GM23338 (cell line): Measurements from ENCODE around the gene NUBPL.

Experiments used
- CREB1 ChIP-seq: fragments of 250-450 bp; sonication (Bioruptor Pico); IDR thresholded peaks from 2 replicates; pipeline ENCODE4 v1.5.0; 2020; ENCODE audit warnings: low read depth, mild to moderate bottlenecking, moderate library complexity
- EZH2 ChIP-seq: fragments of 200-600 bp; sonication (generic); IDR thresholded peaks from one replicate; pipeline ENCODE4 v1.8.0; 2017; ENCODE audit warnings: antibody characterized with exemption, mild to moderate bottlenecking, low read depth; ENCODE audit not compliant: unreplicated experiment
- EZH2phosphoT487 ChIP-seq: fragments of 200-600 bp; sonication (generic); IDR thresholded peaks from one replicate; pipeline ENCODE4 v1.8.1; 2018; ENCODE audit warnings: antibody characterized with exemption; ENCODE audit not compliant: unreplicated experiment
- POLR2AphosphoS5 ChIP-seq: IDR thresholded peaks from 2 replicates; pipeline ENCODE4 v1.6.1; 2016; ENCODE audit warnings: antibody characterized with exemption, low read depth
- TF ChIP-seq, protein P1 (sequence below): IDR thresholded peaks from one replicate; pipeline ENCODE4 v1.6.1; 2018; ENCODE audit warnings: antibody characterized with exemption; ENCODE audit not compliant: unreplicated experiment
- TF ChIP-seq, protein P2 (sequence below), 2 experiments: fragments of 200-600 bp in 1 of 2; sonication (generic) in 1 of 2; conservative IDR thresholded peaks; 2 replicates each; pipeline versions ENCODE4 v1.5.1 to v1.6.1; 2016 to 2017; ENCODE audit warnings: antibody characterized with exemption in 2 of 2, low read depth in 2 of 2, mild to moderate bottlenecking in 2 of 2, moderate library complexity in 1 of 2

DNA sequence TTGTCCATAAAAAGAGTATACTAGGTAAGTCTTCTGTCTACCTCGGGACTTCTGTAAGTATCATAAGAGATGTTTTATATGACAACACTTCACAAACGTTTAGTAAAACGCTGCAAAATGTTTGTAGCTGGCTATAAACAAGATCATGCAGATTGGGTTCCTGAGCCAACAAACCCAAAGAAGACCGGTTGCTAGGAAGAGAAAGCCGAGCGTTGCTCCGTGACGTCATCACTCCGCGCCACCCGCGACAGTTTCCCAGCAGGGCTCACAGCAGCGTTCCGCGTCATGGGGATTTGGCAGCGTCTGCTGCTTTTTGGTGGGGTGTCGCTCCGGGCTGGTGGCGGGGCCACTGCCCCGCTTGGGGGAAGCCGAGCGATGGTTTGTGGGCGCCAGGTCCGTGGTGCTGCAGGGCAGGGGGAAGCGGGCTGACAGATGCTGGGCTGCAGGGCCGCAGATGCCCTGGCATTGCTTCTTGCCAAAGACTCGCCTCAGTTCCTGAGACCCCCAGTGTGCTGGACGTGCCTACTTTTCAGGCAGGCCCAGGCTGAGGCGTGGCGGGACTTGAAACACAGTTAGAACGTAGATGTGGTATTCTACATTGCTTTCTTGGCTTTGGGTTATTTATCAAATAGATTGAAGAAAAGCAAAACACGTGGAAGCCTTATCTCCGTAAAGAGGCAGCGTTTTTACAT is at the start of gene NUBPL:
- TF ChIP-seq EZH2 (no peak), EZH2phosphoT487 (no peak), POLR2AphosphoS5 (peak; percentile 66), CREB1 (peak; percentile 100)
- TF ChIP-seq, protein P1, sequence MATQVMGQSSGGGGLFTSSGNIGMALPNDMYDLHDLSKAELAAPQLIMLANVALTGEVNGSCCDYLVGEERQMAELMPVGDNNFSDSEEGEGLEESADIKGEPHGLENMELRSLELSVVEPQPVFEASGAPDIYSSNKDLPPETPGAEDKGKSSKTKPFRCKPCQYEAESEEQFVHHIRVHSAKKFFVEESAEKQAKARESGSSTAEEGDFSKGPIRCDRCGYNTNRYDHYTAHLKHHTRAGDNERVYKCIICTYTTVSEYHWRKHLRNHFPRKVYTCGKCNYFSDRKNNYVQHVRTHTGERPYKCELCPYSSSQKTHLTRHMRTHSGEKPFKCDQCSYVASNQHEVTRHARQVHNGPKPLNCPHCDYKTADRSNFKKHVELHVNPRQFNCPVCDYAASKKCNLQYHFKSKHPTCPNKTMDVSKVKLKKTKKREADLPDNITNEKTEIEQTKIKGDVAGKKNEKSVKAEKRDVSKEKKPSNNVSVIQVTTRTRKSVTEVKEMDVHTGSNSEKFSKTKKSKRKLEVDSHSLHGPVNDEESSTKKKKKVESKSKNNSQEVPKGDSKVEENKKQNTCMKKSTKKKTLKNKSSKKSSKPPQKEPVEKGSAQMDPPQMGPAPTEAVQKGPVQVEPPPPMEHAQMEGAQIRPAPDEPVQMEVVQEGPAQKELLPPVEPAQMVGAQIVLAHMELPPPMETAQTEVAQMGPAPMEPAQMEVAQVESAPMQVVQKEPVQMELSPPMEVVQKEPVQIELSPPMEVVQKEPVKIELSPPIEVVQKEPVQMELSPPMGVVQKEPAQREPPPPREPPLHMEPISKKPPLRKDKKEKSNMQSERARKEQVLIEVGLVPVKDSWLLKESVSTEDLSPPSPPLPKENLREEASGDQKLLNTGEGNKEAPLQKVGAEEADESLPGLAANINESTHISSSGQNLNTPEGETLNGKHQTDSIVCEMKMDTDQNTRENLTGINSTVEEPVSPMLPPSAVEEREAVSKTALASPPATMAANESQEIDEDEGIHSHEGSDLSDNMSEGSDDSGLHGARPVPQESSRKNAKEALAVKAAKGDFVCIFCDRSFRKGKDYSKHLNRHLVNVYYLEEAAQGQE: no peak
- TF ChIP-seq, protein P2, sequence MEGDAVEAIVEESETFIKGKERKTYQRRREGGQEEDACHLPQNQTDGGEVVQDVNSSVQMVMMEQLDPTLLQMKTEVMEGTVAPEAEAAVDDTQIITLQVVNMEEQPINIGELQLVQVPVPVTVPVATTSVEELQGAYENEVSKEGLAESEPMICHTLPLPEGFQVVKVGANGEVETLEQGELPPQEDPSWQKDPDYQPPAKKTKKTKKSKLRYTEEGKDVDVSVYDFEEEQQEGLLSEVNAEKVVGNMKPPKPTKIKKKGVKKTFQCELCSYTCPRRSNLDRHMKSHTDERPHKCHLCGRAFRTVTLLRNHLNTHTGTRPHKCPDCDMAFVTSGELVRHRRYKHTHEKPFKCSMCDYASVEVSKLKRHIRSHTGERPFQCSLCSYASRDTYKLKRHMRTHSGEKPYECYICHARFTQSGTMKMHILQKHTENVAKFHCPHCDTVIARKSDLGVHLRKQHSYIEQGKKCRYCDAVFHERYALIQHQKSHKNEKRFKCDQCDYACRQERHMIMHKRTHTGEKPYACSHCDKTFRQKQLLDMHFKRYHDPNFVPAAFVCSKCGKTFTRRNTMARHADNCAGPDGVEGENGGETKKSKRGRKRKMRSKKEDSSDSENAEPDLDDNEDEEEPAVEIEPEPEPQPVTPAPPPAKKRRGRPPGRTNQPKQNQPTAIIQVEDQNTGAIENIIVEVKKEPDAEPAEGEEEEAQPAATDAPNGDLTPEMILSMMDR (conservative IDR thresholded peaks at IDR 0.05; ENCODE audit: low read depth in 2 of 2): no peak
